Activated T-cell treated with anti-CD3 and anti-CD28 coated beads, Interleukin-2, amount 50 U/mL, for 48 hours (primary cell): ENCODE results near the gene AFF3.

ENCODE experiments used
- DNase-seq, 2 experiments: peaks; one replicate each; pipeline ENCODE4 v3.0.0-alpha.2; 2020

Gene AFF3

DNA sequence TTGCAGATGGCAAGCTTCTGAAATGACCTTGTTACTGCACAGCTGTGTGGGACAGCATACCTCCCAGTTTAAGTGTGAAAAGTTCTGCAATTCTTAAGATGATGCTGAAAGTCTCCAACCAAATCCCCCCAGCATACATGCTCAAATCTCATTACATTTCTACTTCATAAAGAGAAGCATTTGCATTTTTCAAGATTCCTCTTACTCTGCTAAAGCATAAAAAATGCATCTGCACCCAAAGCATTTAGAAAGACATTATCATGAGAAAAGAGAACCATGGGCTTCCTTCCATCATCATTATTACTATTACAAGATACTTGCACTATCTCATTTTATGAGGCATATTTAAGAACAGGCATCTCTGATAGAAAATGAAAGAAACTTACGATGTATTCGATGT is 415.7 kb downstream of the AFF3 start:
- no peak for DNase-seq

DNA sequence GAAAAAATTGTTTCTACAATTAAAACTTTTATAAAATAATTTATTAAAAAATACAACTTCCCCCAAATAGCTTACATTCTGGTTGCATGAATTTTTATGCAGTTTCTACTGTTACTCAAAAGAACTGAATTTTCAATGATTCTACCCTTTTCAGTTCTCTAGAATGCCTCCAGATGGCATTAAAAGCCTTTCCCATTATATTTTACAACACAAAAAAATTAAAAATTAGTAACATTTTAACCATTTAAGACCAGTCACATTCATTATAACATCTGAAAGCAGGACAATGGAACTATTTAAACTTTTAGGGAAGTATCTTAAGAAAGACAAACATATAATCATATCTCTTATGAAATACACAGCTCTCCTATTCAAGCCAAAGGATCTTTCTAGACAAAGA is 416.6 kb downstream of the AFF3 start:
- no peak for DNase-seq

DNA sequence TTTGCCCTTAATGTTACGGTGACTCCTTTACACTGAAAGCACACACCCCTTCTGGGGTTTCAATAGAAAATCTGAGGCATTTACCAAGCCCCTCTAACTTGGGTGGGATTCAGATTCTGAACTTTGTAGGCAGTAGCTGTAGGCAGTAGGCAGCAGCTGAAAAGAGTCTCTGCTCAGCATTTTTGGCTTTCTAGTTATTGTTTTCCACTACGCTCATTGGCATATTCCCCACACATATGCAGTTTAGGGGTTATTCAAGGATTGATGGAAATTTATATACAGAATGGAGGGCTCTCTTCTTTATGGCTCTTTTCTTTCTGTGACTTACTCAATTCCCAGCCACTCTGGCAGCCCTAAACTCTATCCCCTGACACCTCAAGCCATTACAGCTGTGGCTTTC is 419.9 kb downstream of the AFF3 start:
- DNase-seq, result no peak

DNA sequence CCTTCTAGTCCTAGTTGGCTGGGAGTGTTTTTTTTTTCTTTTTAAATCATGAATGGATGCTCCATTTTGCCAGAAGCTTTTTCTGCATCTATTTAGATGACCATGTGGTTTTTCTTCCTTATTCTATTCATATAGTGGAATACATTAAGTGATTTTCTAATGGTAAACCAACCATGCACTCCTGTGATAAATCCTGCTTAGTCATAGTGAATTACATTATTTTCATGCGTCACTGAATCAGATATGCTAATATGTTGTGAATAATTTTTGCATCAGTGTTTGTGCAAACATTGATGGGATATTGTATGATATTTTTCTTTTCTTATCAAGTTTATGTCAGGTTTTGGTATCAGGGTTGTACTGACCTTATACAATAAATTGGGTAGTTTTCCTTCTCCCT is 423.3 kb downstream of the AFF3 start:
- DNase-seq, result no peak

DNA sequence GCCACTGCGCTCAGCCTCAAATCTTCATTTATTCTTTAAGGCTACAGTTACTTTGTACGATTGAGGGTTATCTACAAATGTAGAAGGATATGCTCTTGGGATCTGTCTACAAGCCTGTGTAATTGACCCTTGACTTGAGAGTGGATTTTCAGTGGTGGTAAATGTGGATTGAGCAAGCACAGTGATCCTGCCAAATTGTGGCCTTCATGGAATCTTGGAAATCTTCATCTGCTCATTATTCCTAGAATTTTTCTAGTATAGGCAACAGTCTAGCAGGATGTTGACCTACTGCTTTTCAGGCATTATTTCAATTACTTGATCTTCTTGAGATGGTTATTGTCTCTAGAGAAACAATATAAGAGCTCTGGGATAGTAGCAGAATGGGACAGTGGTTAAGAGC is 426.4 kb downstream of the AFF3 start:
- DNase-seq, result no peak

DNA sequence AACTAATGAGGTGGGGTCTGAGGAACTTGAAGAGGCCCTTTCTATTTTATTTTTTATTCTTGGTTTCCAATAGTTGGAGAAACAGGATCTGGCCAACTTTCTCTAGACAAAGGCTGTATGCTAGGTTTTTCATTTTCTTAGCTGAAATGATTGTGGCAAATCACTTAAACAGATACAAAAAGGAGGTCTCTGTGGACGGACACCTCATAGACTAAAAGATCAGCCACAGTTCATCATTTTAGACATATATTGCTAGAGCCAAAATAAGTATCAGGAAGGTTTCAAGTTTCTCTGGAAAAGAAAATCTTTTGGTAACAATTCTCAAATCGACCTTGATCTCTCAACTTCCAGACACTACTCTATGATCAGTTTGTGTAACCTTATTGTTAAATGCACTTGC is 428.0 kb downstream of the AFF3 start:
- DNase-seq, result no peak

DNA sequence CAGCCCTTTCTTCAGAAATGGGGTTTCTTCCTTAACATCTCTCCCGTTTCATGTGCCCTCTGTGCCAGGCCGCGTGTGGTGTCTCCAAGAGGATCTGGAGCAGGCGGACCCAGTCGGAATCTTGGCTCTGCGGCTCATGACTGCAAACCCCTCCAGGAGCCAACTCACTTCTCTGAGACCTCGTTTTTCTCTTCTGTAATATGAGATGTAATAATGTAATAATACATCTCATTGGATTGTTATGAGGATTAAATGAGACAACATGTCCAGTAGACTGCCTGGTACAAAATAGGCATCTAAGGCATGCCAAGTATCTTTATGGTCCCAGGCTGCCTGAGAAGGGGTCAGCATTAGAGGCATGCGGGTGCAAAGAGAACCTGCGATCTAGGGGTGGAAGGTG is 431.2 kb downstream of the AFF3 start:
- DNase-seq, result no peak

DNA sequence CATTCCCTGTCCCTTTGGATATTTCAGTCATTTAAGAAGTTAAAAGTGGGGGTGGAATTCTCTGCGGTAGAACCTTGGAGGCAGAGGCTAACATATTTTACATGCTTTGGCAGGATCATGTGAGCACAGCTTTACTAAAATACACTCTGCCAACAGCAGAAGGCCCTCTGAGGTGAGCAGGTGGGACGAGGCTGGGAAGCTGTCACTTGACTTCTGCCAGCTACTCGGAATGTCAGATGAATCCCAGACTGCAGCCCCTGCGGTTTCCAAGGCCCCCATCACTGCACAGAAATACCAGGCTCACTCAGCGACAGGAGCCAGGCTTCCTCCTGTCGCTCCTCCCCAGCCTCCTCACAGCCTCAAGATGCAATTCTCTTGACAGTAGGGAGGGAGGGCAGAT is 431.7 kb downstream of the AFF3 start:
- DNase-seq, result no peak

DNA sequence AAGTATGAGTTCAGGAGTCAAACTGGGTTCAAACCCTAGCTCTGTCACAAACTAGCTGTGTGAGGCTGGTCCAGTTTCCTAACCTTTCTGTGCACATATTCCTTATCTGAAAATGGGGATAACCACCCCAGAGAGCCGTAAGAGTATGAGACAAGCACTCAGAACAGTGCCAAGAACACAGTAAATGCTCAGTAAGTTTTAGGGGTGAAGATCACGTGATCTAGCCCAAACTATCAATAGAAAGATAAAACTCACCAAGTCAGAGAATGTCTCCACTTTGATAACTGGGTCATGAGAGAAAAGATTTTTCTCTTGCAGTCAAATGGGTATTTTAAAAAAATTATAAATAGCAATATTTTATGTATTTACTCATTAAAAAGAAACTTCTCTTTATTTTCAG is 433.2 kb downstream of the AFF3 start:
- DNase-seq, result no peak

DNA sequence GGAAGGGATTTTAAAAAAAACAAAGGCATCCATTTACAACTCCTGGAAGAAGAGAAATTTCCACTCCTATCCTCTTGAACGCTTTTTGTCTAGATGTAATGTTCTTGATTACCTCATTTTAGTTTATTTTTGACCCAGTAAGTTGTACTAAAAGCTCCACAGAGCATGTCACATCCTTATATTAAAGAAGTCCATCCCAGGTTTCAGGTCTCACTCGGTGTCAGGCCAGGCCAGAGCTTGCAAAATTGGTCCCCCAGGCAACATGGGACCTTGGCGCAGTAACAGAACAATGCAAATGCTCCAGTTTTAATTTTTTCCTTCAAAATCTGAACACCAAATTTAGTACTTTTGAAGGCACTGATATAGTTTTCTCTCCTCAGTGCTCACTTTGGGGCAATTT is 434.2 kb downstream of the AFF3 start:
- DNase-seq, result no peak

DNA sequence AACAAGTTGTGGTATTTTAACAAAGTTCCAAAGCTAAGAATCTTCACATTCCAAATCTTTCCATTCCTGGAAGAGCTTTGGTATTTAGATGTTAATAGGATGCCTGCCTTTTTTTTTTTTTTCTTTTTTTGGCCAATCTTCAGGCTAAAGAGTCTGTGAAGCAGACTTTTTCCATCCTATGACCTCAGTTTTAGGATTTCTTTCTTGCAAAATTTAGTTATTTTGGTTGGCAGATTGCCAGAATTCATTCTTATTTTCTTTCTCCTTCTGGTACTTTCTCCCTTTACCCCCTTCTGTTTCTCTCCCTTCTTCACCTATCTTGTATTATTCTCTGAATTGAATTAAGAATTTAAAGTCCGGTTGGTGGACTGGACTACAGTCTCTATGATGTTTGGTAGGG is 434.8 kb downstream of the AFF3 start:
- DNase-seq, result no peak

DNA sequence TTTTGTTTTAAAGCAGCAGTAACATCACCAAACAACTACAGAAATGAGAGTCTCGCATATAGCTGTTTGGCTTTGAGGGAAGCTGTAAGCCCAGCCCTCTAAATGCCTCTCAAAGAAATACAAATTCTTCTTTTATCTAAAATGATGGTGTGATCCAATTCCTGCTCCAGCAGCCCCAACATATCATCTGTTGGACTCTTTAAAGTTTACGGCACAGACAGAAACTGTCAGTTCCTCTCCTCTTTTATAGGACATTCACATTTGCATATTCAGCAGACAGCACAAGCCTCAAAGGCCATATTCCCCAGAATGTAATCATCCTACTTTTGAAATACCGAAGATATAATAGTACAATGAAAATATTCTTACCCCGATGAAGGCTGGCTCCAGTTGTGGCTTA is 435.7 kb downstream of the AFF3 start:
- no peak for DNase-seq

DNA sequence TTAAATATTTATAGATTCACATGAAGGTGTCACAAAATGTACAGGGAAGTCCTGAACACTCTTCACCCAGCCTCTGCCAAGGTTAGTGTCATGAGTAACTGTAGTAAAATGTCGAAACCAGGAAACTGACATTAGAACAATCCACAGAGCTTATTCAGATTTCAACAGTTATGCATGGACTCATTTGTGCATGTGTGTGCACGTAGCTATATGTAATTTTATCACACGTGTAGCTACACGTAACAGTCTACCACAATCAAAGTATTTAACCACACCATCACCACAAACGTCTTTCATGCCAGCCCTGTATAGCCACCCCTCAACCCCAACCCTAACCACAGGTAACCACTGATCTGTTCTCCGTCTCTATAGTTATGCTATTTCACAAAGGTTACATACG is 440.9 kb downstream of the AFF3 start:
- DNase-seq, result no peak

DNA sequence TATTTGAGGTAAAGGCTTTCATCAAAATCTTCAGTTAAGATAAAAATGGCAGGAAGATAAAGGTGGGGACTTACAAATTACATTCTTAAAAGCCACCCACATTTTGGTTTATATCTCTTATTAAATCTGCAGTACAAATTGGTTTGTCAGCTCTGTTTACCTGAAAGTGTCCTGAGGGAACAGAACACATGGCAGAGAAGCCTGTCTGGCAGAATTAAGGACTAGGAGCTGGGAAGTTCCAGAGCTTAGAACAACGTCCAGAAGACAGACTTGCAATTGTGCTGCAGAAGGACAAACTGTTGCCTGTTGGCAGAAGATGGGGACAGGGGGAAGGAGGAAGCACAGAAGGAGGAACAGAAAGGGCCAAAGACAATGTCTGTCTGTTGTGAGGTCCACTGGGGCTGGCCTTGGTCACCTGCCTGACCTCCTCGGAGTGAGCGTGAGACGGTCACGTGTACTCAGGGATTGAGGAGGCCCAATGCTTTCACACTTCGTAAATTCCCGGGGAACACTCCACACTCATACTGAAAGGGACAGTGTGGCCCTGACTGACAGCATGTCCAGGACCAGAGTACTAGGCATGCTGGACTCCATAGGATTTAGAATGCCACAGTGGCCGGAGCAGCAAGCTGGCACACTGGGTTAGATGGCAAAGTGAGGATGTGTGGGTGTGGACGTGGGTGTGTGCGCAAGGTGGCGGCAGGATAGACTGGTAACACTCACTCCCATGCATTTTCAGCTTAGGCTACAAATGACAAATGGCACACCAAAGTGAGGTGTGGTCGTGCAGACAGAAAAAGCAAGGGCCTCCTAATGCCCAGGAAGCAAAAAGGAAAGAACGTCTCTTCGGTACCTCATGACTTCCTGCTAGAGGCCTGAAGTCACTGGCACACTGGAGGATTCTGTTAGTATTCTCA is 441.6 kb downstream of the AFF3 start:
- DNase-seq, result no peak

DNA sequence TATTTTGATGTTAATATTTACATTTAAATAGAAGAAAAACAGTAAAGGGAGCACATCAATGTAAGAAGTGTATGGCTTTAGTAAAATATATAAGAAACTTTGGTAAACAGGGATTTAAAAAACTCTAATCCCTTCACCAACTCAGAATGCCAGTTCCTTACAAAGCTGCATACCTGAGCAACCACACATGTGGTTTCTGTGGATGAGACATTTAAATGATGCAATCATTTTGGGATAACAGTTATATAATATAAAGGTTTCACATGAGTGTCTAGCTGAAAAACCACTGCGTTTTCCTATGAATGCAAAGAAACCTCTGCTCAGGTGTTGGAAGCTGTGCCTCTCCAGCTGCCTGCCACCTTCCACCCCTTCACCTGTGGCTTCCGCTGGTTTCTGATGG is 443.5 kb downstream of the AFF3 start:
- no peak for DNase-seq

DNA sequence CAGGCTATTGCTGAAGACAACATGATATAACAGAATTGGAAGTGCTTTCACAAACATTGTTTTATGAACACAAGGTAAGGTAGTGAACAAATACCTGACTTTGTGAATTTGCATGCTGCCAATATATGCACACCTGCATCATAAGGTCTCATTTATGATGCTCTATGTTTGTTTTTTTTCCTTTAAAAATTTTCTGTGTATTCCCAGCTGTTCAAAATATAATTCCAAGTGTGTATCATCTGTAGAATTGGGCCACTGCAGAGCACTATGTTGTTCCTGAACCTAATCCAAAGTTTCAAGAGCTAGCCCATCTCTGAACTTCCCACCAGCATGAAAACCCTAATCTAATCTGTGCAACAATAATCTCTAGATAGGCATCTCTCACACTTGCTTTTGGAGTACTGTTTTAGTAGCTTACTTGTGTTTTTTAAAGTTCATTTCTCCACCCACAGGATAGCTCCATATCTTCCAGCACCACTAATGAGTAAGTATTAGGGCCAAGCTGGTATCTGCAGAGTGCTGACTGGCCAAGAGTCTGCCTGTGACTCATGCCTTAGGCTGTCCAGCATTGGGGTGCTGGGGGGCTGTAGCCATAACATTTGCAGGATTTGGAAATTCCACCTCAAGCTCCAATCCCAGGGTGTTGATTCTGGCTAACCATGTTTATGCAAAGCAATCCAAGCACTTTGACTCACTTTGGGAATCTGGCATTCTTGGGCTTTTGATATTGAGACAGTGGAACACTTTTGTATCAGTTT is 444.4 kb downstream of the AFF3 start:
- no peak for DNase-seq

DNA sequence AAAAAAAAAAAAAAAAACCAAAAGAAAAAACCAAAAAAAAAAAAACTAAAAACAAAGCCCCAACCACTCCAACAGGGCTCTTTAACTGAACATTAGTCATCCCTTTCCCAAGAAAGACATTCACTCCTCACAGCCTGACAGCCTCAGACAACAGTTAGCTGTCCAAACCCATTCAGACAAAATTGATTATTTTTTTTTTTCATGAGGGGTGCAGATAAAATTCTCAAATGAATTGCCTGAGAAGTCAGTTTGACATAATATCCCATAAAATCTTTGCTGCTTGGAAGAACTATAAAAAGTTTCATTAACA is 446.5 kb downstream of the AFF3 start:
- no peak for DNase-seq

DNA sequence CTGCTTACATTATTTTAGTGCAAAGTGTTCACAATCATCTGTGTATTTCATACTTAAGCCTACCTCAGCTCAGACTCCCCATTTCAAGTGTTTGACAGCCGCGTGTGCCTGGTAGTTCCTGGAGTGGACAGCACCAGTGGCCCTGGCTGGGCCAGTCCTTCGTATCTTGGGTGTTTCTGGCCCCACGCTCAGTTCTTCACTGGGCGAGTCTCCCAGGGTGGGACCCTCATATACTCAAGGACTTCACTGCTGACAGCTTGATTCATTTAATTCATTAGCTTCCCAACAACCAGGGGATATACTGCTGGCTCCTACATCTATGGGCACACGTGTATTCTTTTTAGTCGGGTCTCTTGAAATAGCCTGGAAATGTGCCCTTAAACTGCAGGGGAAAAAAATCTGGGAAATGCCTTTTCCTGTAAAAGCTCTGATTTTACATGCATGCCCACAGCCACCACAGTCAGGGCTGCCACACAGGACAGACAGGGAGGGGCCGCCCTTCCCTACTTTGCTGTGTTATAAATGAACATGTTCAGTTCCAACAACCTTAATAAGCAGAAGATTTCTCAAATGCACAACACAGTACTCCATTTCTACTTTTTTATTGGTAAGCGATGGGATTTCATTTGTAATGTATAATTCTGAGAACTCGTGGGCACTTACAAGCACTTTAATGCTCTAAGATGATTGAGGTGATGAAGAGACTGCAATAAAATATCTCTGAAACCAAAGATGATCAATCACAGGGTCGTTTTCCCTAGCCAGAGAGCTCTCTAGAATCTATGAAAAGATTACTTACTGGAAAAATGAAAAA is 447.1 kb downstream of the AFF3 start:
- DNase-seq, result no peak

DNA sequence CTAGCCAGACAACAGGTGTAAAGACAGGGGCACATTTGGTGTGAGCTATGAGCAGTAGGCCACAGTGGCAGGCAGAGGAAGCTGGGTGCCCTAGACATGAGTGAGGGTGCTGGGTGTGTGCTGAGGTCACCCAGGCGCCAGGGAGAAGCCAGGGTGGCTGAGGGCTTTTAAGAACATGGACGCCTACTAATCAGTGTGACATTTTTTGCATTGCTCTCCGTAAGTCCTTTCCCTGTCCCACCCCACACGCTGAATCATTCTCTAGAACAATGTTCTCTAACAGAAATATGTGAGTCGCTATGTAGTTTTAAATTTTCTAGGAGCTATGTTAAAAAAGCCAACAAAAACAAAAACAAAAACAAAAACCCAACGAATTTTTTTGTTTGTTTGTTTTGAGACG is 448.1 kb downstream of the AFF3 start:
- no peak for DNase-seq

DNA sequence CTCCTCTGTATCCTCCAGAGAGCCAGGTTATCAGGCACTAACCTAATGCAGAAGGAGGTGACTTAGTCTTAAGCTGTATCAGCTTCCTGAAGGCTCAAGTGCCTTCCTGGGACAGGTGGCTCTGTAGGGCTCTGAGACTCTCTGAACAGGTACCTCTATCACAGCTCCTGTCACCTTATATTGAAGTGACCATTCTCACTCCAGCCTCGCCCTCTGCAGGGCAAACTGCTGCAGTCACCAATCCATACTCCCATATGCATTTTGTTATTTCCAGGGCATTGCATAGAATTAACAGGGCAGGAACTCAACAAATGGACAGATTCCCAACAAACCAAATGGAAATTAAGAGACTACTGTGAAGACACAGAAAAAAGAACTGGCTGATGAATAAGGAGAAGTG is 449.6 kb downstream of the AFF3 start:
- no peak for DNase-seq

DNA sequence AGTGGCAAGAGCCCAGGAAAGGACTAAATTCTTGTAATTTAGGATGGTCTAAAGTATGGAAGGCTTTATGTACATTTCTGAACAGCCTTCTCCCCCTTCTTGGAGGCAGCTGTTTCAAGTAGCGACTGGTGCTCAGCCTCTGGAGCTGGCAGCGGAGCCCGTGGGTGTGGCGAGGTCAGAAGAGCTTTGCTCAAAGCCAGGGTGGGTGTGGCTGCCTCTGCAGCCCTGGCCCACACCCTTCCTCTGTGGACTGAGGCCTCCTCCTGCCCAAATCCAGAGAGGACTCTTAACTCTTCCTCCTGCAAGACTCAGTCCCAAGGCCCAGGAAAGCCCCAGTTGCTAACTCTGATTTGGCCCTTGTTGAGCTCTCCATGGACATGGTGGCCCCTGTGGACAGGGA is 450.5 kb downstream of the AFF3 start:
- DNase-seq, result no peak

DNA sequence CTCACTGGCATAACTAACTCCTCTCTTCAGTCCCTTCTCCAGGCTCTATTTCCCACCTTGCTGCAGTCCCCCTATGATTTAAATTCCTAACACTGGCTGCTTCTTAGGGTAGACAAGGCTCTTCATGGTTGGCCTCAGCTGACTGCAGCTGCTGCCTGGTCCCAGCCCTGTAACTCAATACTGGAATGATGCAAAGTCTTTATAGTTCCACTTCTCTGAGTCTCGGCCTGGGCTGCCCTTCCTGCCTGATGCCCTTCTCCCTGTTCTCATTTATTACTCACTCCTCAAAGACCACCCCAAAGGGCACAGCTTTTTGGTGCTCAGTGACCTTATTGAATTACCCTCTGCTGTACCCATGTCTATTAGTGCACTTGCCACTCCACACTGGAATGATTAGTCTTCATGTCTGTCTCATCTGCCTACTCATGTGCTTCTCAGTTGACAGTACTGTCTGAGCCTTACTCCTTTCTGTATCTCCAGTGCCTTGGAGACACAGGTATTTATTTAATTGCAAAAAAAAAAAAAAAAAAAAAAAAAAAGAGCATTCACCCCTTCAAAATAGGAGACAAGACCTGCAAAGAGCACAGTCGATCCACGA is 453.1 kb downstream of the AFF3 start:
- DNase-seq, result no peak

DNA sequence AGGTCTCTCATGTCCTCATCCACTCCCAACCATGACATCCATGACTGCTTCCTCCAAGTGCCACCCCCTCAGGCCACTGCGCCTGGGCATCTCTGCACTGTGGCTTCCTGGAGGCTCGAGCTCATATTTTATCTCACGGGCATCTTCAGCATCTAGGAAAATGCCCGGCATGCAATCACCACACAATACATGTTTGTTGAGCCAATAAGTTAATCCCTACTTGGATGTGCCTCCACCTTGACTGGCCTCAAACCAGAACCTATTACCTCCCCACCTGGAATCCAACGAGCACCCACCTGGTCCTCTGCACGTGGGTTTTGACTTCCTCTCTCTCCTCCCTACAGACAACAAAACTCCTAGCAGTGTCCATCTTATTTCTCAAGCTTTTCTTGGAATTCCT is 453.7 kb downstream of the AFF3 start:
- no peak for DNase-seq
